GM19099 (cell line): ENCODE results near the gene PCDHGB4.
"Not testable (repeated sequence)": the region's sequence is repeated elsewhere in the genome, so short reads cannot be mapped to it uniquely, and the experiment has no call there.

Experiments
- POLR2A ChIP-seq: IDR thresholded peaks from 3 replicates; pipeline ENCODE4 v1.6.1; 2011; ENCODE audit warnings: low read depth; ENCODE audit not compliant: insufficient read length; ENCODE audit errors: extremely low read depth

The PCDHGB4 gene

GRCh38 chr5:141387557-141388311, at the start of gene PCDHGB4:
PCDHGB4 (plus strand) TSS chr5:141387698; CDS start chr5:141387885, 187 bp downstream.
- not testable (repeated sequence) for TF ChIP-seq POLR2A

GRCh38 chr5:141338538-141339306, 48.8 kb upstream of the PCDHGB4 start, which contains the start of gene PCDHGA2:
PCDHGA2 (plus strand) TSS chr5:141338760.
- no peak for TF ChIP-seq POLR2A

- no peak for TF ChIP-seq POLR2A
Observed at GRCh38 chr5:141342773-141343172, 44.7 kb upstream of the PCDHGB4 start.

- no peak for TF ChIP-seq POLR2A
Observed at GRCh38 chr5:141343242-141343952, 44.1 kb upstream of the PCDHGB4 start, which contains the start of gene PCDHGA3. PCDHGA3 (plus strand) TSS chr5:141343829; CDS start chr5:141344034, 205 bp downstream.

GRCh38 chr5:141343953-141344463, 43.5 kb upstream of the PCDHGB4 start:
- no peak for TF ChIP-seq POLR2A

- TF ChIP-seq POLR2A, result no peak
Observed at GRCh38 chr5:141345327-141345726, 42.2 kb upstream of the PCDHGB4 start.

- no peak for TF ChIP-seq POLR2A
Observed at GRCh38 chr5:141349917-141350619, 37.4 kb upstream of the PCDHGB4 start, which contains the start of gene PCDHGB1. PCDHGB1 (plus strand) TSS chr5:141350099; CDS start chr5:141350261, 162 bp downstream.

- no peak for TF ChIP-seq POLR2A
Observed at GRCh38 chr5:141351591-141351990, 35.9 kb upstream of the PCDHGB4 start.

- TF ChIP-seq POLR2A, result no peak
Observed at GRCh38 chr5:141354900-141355469, 32.5 kb upstream of the PCDHGB4 start, which contains the start of gene PCDHGA4. PCDHGA4 (plus strand) TSS chr5:141355021; CDS start chr5:141355108, 87 bp downstream.

- TF ChIP-seq POLR2A, result no peak
Observed at GRCh38 chr5:141355641-141356040, 31.9 kb upstream of the PCDHGB4 start.

- no peak for TF ChIP-seq POLR2A
Observed at GRCh38 chr5:141356133-141356532, 31.4 kb upstream of the PCDHGB4 start.

GRCh38 chr5:141356950-141357349, 30.5 kb upstream of the PCDHGB4 start:
- no peak for TF ChIP-seq POLR2A

- TF ChIP-seq POLR2A, result no peak
Observed at GRCh38 chr5:141359790-141360426, 27.6 kb upstream of the PCDHGB4 start, which contains the start of gene PCDHGB2. PCDHGB2 (plus strand) TSS chr5:141359994; CDS start chr5:141360136, 142 bp downstream.

GRCh38 chr5:141360685-141361084, 26.8 kb upstream of the PCDHGB4 start:
- TF ChIP-seq POLR2A, result no peak

- TF ChIP-seq POLR2A, result no peak
Observed at GRCh38 chr5:141362719-141363118, 24.8 kb upstream of the PCDHGB4 start.
